ENCODE results near the gene PEX14. TPM values are rescaled to one million over a fixed set of nuclear protein-coding genes. Genes with fewer than 3 reads are reported as not detected.

Gene PEX14
- polyA plus RNA-seq, 1 donor from 2014 or later = 13.5 TPM

DNA sequence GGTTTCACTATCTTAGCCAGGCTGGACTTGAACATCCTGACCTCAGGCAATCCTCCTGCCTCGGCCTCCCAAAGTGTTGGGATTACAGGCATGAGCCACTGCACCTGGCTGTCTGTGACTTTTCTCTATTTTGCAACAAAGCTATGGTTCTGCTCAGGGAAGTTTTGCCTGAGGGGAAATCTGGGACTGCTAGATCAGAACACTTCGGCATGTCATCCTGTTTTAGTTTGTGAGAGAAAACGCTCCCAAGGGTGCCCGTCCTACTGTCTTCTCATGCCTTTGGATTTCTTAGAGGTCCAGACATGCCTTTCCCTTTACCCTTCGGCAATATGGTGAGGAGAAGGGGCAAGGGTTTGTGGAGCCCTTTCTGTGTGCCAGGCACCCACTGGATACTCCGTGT, 30.5 kb upstream of the PEX14 start:
- no peak for TF ChIP-seq EP300 (conservative IDR thresholded peaks at IDR 0.05; ENCODE audit: poor library complexity, severe bottlenecking)
- TF ChIP-seq, protein P1, sequence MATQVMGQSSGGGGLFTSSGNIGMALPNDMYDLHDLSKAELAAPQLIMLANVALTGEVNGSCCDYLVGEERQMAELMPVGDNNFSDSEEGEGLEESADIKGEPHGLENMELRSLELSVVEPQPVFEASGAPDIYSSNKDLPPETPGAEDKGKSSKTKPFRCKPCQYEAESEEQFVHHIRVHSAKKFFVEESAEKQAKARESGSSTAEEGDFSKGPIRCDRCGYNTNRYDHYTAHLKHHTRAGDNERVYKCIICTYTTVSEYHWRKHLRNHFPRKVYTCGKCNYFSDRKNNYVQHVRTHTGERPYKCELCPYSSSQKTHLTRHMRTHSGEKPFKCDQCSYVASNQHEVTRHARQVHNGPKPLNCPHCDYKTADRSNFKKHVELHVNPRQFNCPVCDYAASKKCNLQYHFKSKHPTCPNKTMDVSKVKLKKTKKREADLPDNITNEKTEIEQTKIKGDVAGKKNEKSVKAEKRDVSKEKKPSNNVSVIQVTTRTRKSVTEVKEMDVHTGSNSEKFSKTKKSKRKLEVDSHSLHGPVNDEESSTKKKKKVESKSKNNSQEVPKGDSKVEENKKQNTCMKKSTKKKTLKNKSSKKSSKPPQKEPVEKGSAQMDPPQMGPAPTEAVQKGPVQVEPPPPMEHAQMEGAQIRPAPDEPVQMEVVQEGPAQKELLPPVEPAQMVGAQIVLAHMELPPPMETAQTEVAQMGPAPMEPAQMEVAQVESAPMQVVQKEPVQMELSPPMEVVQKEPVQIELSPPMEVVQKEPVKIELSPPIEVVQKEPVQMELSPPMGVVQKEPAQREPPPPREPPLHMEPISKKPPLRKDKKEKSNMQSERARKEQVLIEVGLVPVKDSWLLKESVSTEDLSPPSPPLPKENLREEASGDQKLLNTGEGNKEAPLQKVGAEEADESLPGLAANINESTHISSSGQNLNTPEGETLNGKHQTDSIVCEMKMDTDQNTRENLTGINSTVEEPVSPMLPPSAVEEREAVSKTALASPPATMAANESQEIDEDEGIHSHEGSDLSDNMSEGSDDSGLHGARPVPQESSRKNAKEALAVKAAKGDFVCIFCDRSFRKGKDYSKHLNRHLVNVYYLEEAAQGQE (IDR thresholded peaks at IDR 0.05; ENCODE audit: borderline replicate concordance) = no peak
- no peak for TF ChIP-seq MXI1 (conservative IDR thresholded peaks at IDR 0.05; ENCODE audit: poor library complexity, severe bottlenecking)
- TF ChIP-seq EZH2 (IDR thresholded peaks at IDR 0.05; ENCODE audit: borderline replicate concordance, insufficient read depth, low read length, poor library complexity, severe bottlenecking) = no peak
- TF ChIP-seq SMC3 (conservative IDR thresholded peaks at IDR 0.05; ENCODE audit: poor library complexity) = no peak
- no peak for TF ChIP-seq RAD21 (conservative IDR thresholded peaks at IDR 0.05)
- Histone ChIP-seq H3K27me3 (ENCODE audit: insufficient read depth, low read depth, low read length) (no peaks in the 10 kb centered on the region), H3K4me2 (ENCODE audit: low read length) (no peak overlapping the region), H3K9me3 (ENCODE audit: low read length) (no peaks in the 10 kb centered on the region), H3K4me3 (ENCODE audit: low read length) (no peak overlapping the region), H3K9ac (ENCODE audit: low read length) (no peak overlapping the region), H3K36me3 (ENCODE audit: insufficient read depth, low read length) (no peaks in the 10 kb centered on the region), H3K9me2 (ENCODE audit: insufficient read depth, low read length) (no peaks in the 10 kb centered on the region), H3K79me2 (replicated peaks; ENCODE audit: insufficient read depth, low read length) (no peaks in the 10 kb centered on the region), H3F3A (ENCODE audit: insufficient read depth, low read length, poor library complexity, severe bottlenecking) (no peaks in the 10 kb centered on the region), H4K20me1 (ENCODE audit: insufficient read depth) (no peaks in the 10 kb centered on the region), H2AFZ (ENCODE audit: low read depth, low read length) (no peak overlapping the region), H3K27ac (ENCODE audit: low read length) (no peak overlapping the region)

DNA sequence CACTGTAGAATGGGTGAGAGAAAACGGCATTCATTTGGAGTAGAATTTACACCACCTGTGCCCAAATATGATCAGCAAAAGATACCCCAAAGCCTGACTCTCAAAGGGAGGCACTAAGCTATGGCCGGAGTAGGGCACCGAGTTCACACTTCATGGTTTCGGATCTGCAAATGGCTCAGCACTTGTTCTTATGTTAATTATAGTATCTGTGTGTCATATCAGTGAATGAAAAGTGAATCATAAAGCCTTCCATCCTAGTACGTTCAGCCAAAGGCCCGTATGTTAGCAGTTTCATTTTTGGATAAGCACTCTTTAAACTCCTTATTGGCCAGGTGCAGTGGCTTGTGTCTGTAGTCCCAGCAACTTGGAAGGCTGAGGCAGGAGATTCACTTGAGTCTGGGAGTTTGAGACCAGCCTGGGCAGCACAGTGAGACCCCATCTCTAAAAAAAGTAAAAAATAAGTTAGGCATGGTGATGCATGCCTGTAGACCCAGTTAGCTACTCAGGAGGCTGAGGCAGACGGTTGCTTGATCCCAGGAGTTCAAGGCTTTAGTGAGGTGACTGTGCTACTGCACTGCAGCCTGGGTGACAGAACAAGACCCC, 29.9 kb upstream of the PEX14 start:
- H4K20me1 ChIP-seq (ENCODE audit: insufficient read depth) = no peaks in the 10 kb centered on the region
- no peaks in the 10 kb centered on the region for H3K79me2 ChIP-seq (replicated peaks; ENCODE audit: insufficient read depth, low read length)

More for the DNA sequence above, 29.9 kb upstream of the PEX14 start:
- H3K9ac ChIP-seq (ENCODE audit: low read length) = no peak overlapping the region
- H3F3A ChIP-seq (ENCODE audit: insufficient read depth, low read length, poor library complexity, severe bottlenecking) = no peaks in the 10 kb centered on the region
- H3K27me3 ChIP-seq (ENCODE audit: insufficient read depth, low read depth, low read length) = no peaks in the 10 kb centered on the region
- TF ChIP-seq EZH2 (IDR thresholded peaks at IDR 0.05; ENCODE audit: borderline replicate concordance, insufficient read depth, low read length, poor library complexity, severe bottlenecking) (no peak), SMC3 (conservative IDR thresholded peaks at IDR 0.05; ENCODE audit: poor library complexity) (no peak), TAF1 (IDR thresholded peaks at IDR 0.05; ENCODE audit: low read depth) (no peak), EP300 (conservative IDR thresholded peaks at IDR 0.05; ENCODE audit: poor library complexity, severe bottlenecking) (no peak), RAD21 (conservative IDR thresholded peaks at IDR 0.05) (no peak), MXI1 (conservative IDR thresholded peaks at IDR 0.05; ENCODE audit: poor library complexity, severe bottlenecking) (no peak), POLR2AphosphoS5 (IDR thresholded peaks at IDR 0.05) (no peak)
- TF ChIP-seq, protein P1 (IDR thresholded peaks at IDR 0.05; ENCODE audit: borderline replicate concordance) = no peak
- TF ChIP-seq, protein P2, sequence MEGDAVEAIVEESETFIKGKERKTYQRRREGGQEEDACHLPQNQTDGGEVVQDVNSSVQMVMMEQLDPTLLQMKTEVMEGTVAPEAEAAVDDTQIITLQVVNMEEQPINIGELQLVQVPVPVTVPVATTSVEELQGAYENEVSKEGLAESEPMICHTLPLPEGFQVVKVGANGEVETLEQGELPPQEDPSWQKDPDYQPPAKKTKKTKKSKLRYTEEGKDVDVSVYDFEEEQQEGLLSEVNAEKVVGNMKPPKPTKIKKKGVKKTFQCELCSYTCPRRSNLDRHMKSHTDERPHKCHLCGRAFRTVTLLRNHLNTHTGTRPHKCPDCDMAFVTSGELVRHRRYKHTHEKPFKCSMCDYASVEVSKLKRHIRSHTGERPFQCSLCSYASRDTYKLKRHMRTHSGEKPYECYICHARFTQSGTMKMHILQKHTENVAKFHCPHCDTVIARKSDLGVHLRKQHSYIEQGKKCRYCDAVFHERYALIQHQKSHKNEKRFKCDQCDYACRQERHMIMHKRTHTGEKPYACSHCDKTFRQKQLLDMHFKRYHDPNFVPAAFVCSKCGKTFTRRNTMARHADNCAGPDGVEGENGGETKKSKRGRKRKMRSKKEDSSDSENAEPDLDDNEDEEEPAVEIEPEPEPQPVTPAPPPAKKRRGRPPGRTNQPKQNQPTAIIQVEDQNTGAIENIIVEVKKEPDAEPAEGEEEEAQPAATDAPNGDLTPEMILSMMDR (IDR thresholded peaks at IDR 0.05; ENCODE audit: poor library complexity, severe bottlenecking) = no peak
- H3K36me3 ChIP-seq (ENCODE audit: insufficient read depth, low read length) = no peaks in the 10 kb centered on the region
- no peak overlapping the region for H3K4me2 ChIP-seq (ENCODE audit: low read length)
- no peak overlapping the region for H3K4me3 ChIP-seq (ENCODE audit: low read length)
- no peak overlapping the region for H3K27ac ChIP-seq (ENCODE audit: low read length)
- H3K9me3 ChIP-seq (ENCODE audit: low read length) = no peaks in the 10 kb centered on the region
- no peaks in the 10 kb centered on the region for H3K9me2 ChIP-seq (ENCODE audit: insufficient read depth, low read length)
- H2AFZ ChIP-seq (ENCODE audit: low read depth, low read length) = no peak overlapping the region
